Natural killer cell (primary cell): ENCODE data around the gene C1QC. TPM values are rescaled to one million over a fixed set of nuclear protein-coding genes. Genes with fewer than 3 reads are reported as not detected.

Experiments used
- ATAC-seq, 3 donors: fragments of 150-1000 bp in 2 of 3; fragments of 200-7000 bp in 1 of 3; cut with Tn5 transposase; 1 replicate in 1 of 3; 2 replicates in 2 of 3; pipeline ENCODE4 v1.10.0; 2021; ENCODE audit warnings: mild to moderate bottlenecking in 2 of 3, moderate library complexity in 2 of 3
- DNase-seq, 2 donors: peaks; one replicate each; pipeline versions ENCODE4 v3.0.0 to v3.0.0-alpha.2; 2013 to 2021; ENCODE audit warnings: mixed read lengths in 1 of 2
- H3K27ac ChIP-seq: one replicate; pipeline ENCODE4 v1.5.1; 2013; ENCODE audit warnings: mild to moderate bottlenecking, low read length
- H3K27me3 ChIP-seq: one replicate; pipeline ENCODE4 v1.6.1; 2013; ENCODE audit warnings: low read length; ENCODE audit not compliant: control insufficient read depth, insufficient read depth
- H3K36me3 ChIP-seq: one replicate; pipeline ENCODE4 v1.6.1; 2013; ENCODE audit warnings: low read length; ENCODE audit not compliant: control insufficient read depth, insufficient read depth
- H3K4me1 ChIP-seq: one replicate; pipeline ENCODE4 v1.6.1; 2013; ENCODE audit warnings: low read length; ENCODE audit not compliant: control insufficient read depth, insufficient read depth
- H3K4me3 ChIP-seq: one replicate; pipeline ENCODE4 v1.5.1; 2013; ENCODE audit warnings: low read length
- H3K9me3 ChIP-seq: one replicate; pipeline ENCODE4 v1.6.1; 2013; ENCODE audit warnings: low read length; ENCODE audit not compliant: control insufficient read depth, insufficient read depth
- H3K27ac Mint-ChIP-seq, 2 donors: one replicate each; pipeline ENCODE4 v1.8.0; 2022; ENCODE audit warnings: mild to moderate bottlenecking in 2 of 2, mixed read lengths in 2 of 2, moderate library complexity in 1 of 2
- H3K27me3 Mint-ChIP-seq, 2 donors: one replicate each; pipeline ENCODE4 v1.8.0; 2022; ENCODE audit warnings: low read depth in 2 of 2, mixed read lengths in 2 of 2
- H3K36me3 Mint-ChIP-seq: one replicate; pipeline ENCODE4 v1.8.0; 2022; ENCODE audit warnings: mixed read lengths
- H3K4me1 Mint-ChIP-seq, 2 donors: one replicate each; pipeline ENCODE4 v1.8.0; 2022; ENCODE audit warnings: mixed read lengths in 2 of 2
- H3K4me3 Mint-ChIP-seq: one replicate; pipeline ENCODE4 v1.8.0; 2022; ENCODE audit warnings: mild to moderate bottlenecking, moderate library complexity, mixed read lengths
- H3K9me3 Mint-ChIP-seq, 2 donors: one replicate each; pipeline ENCODE4 v1.8.0; 2022; ENCODE audit warnings: mixed read lengths in 2 of 2
- CTCF ChIP-seq: fragments of 200-600 bp; IDR thresholded peaks from one replicate; pipeline ENCODE4 v1.8.0; 2022; ENCODE audit warnings: antibody characterized with exemption
- WGBS: methylation state at CpG from one replicate; pipeline ENCODE4 v1.1.7; 2013; ENCODE audit warnings: missing lambda C conversion rate; ENCODE audit not compliant: insufficient coverage; 5-methylcytosine and 5-hydroxymethylcytosine counted together
- intact Hi-C: fragments of 100-400 bp; cut with micrococcal nuclease; formaldehyde crosslinking; loops from one replicate; pipeline ENCODE4 v1.14.2; 2022
- total RNA-seq, 4 donors: library from RNA; stranded (reverse); fragments of 120-200 nt in 1 of 4; gene quantifications; one replicate each; pipeline versions ENCODE4 v1.2.3 to v1.2.4, GENCODE V29; 2013 to 2022

The C1QC gene
- total RNA-seq, 3 donors from 2014 or later (not counting 1 experiment from before 2014, with no cell fraction given): 0.33 TPM; not detected in 2

GRCh38 chr1:22651941-22652856, 8.8 kb downstream of the C1QC start:
- Mint-ChIP-seq H3K27ac (no peak overlapping the region), H3K4me1 (no peaks in the 10 kb centered on the region)

GRCh38 chr1:22652881-22653316, 9.5 kb downstream of the C1QC start, which contains the start of gene C1QB:
C1QB (plus strand) TSS chr1:22653236; CDS start chr1:22659463, 6,227 bp downstream.
- DNase-seq (no peak), ATAC-seq (no peak)
- Mint-ChIP-seq H3K27me3 (peaks cover 0 to 2% of the 10 kb centered on the region in 2 donors), H3K36me3 (no peaks in the 10 kb centered on the region), H3K4me3 (no peak within 1 kb of the TSS), H3K4me1 (no peaks in the 10 kb centered on the region), H3K9me3 (no peaks in the 10 kb centered on the region), H3K27ac (no peak within 1 kb of the TSS)
- intact Hi-C loops: no loop called here
- Histone ChIP-seq H3K27ac (no peak within 1 kb of the TSS), H3K36me3 (no peaks in the 10 kb centered on the region), H3K27me3 (no peaks in the 10 kb centered on the region), H3K4me1 (no peaks in the 10 kb centered on the region), H3K9me3 (no peaks in the 10 kb centered on the region), H3K4me3 (no peak within 1 kb of the TSS)
- TF ChIP-seq CTCF: no peak
- 79% methylated on average over 13 of the region's 13 CpGs for WGBS

More at GRCh38 chr1:22651941-22652856, 8.8 kb downstream of the C1QC start:
- intact Hi-C loops: no loop called here
- Histone ChIP-seq H3K4me1 (no peaks in the 10 kb centered on the region), H3K27me3 (no peaks in the 10 kb centered on the region), H3K9me3 (no peaks in the 10 kb centered on the region), H3K36me3 (no peaks in the 10 kb centered on the region), H3K27ac (no peak overlapping the region), H3K4me3 (no peak overlapping the region)
- 78% methylated on average over 14 of the region's 15 CpGs for WGBS
- H3K27me3 Mint-ChIP-seq: peaks cover 0 to 2% of the 10 kb centered on the region in 2 donors
- H3K4me3 Mint-ChIP-seq: no peak overlapping the region
- H3K9me3 Mint-ChIP-seq: no peaks in the 10 kb centered on the region
- TF ChIP-seq CTCF: no peak
- ATAC-seq: no peak
- H3K36me3 Mint-ChIP-seq: no peaks in the 10 kb centered on the region
- no peak for DNase-seq

GRCh38 chr1:22654692-22655091, 11.3 kb downstream of the C1QC start:
- WGBS: 69% methylated on average over 5 of the region's 5 CpGs
- intact Hi-C loops: no loop called here
- no peak for DNase-seq
- Histone ChIP-seq H3K27me3 (no peaks in the 10 kb centered on the region), H3K9me3 (no peaks in the 10 kb centered on the region), H3K27ac (no peak overlapping the region), H3K4me3 (no peak overlapping the region), H3K36me3 (no peaks in the 10 kb centered on the region), H3K4me1 (no peaks in the 10 kb centered on the region)
- H3K9me3 Mint-ChIP-seq: no peaks in the 10 kb centered on the region
- no peak for ATAC-seq
- no peaks in the 10 kb centered on the region for H3K36me3 Mint-ChIP-seq
- no peak overlapping the region for H3K27ac Mint-ChIP-seq
- H3K4me1 Mint-ChIP-seq: no peaks in the 10 kb centered on the region
- peaks cover 0 to 5% of the 10 kb centered on the region in 2 donors for H3K27me3 Mint-ChIP-seq
- no peak for TF ChIP-seq CTCF
- H3K4me3 Mint-ChIP-seq: no peak overlapping the region
